ENCODE measurements around the gene TLX2. TPM values are rescaled to one million over a fixed set of nuclear protein-coding genes. Genes with fewer than 3 reads are reported as not detected.

The TLX2 gene
- total and polyA plus RNA-seq, 2 of the 8 experiments (the other 6 are each of a cell fraction or from before 2014, with no cell fraction given), result 0.06 to 0.17 TPM

- FAIRE-seq (no peak), DNase-seq (ENCODE audit: low read depth in 1 of 2, low spot score in 2 of 2) (no peak)
- H3K14ac ChIP-seq (ENCODE audit: insufficient read length), result no peak overlapping the region
- WGBS, 2 experiments (ENCODE audit: extremely low coverage in 1 of 2, insufficient coverage in 1 of 2, insufficient read length in 1 of 2, insufficient replicate concordance in 2 of 2, low coverage in 1 of 2, low lambda C conversion rate in 2 of 2, missing lambda C conversion rate in 1 of 2), result 77% methylated on average over 3 of the region's 3 CpGs; no CpG with 5 or more reads in 1 of the 2 experiments
- H2BK5ac ChIP-seq (ENCODE audit: low read depth, low read length), result no peak overlapping the region
- no peak overlapping the region for H3K4me3 ChIP-seq (ENCODE audit: extremely low read depth in 1 of 4, insufficient read depth in 2 of 4, low read depth in 3 of 4, low read length in 4 of 4)
- H3K4me1 ChIP-seq (replicated peaks in 1 of 4; ENCODE audit: control insufficient read depth in 3 of 4, insufficient read depth in 4 of 4, low read length in 3 of 4), result no peaks in the 10 kb centered on the region
- no peak overlapping the region for H2BK12ac ChIP-seq (ENCODE audit: low read depth, low read length)
- H4K8ac ChIP-seq (ENCODE audit: extremely low read depth, insufficient read depth, low read length), result no peak overlapping the region
- peak overlapping the region; percentile 23 for H3K56ac ChIP-seq (replicated peaks; ENCODE audit: insufficient read length, low read depth, low read length)
- no peak overlapping the region for H2AK5ac ChIP-seq (ENCODE audit: low read depth, low read length)
- no peak overlapping the region for H3K27ac ChIP-seq (ENCODE audit: low read depth, low read length)
- H2BK120ac ChIP-seq (replicated peaks; ENCODE audit: low read depth, low read length), result no peak overlapping the region
- no peaks in the 10 kb centered on the region for H3K9me3 ChIP-seq (ENCODE audit: insufficient read depth in 2 of 2, low read depth in 1 of 2, low read length in 1 of 2)
- no peak overlapping the region for H2BK15ac ChIP-seq (ENCODE audit: low read length)
- H4K20me1 ChIP-seq (replicated peaks in 1 of 2; ENCODE audit: control insufficient read depth in 1 of 2, insufficient read depth in 2 of 2, low read length in 2 of 2), result no peaks in the 10 kb centered on the region
- no peak overlapping the region for H3K4ac ChIP-seq (replicated peaks; ENCODE audit: insufficient read length, low read depth, low read length)
- H3K23me2 ChIP-seq (ENCODE audit: low read depth, low read length), result no peaks in the 10 kb centered on the region
- no peak overlapping the region for H3K18ac ChIP-seq (ENCODE audit: extremely low read depth, low read length)
- H3K9ac ChIP-seq (replicated peaks in 1 of 4; ENCODE audit: extremely low read depth in 1 of 4, low read depth in 3 of 4, low read length in 3 of 4), result no peak overlapping the region
- H3K79me2 ChIP-seq (ENCODE audit: control insufficient read depth in 1 of 2, insufficient read depth in 2 of 2, low read length in 2 of 2), result no peaks in the 10 kb centered on the region
- no peak overlapping the region for H2AFZ ChIP-seq (ENCODE audit: low read length)
- CTCF ChIA-PET (ENCODE audit: partially characterized antibody), result interaction anchor here (0.8 to 1.4 kb wide), 6 partner anchors 9 to 50 kb away, joined by 3 to 5 read pairs (median 4); partner anchors contain the start of gene MRPL53
- H2BK20ac ChIP-seq (ENCODE audit: low read length), result no peak overlapping the region
- H3K23ac ChIP-seq (ENCODE audit: insufficient read length), result no peak overlapping the region
- no peak overlapping the region for H3K4me2 ChIP-seq (ENCODE audit: insufficient read depth in 1 of 2, low read depth in 2 of 2, low read length in 2 of 2)
- no peak overlapping the region for H4K91ac ChIP-seq (replicated peaks; ENCODE audit: insufficient read length, low read length)
- H4K5ac ChIP-seq (ENCODE audit: insufficient read length, low read depth, low read length), result no peak overlapping the region
- no peaks in the 10 kb centered on the region for H3K79me1 ChIP-seq (ENCODE audit: low read depth, low read length)
- peaks cover 5 to 13% (median 12%) of the 10 kb centered on the region in 4 experiments; a peak in 6 of 8 replicates for H3K36me3 ChIP-seq (ENCODE audit: control insufficient read depth in 2 of 4, insufficient read depth in 4 of 4, low read length in 3 of 4)
- TF ChIP-seq SP1 (IDR thresholded peaks at IDR 0.05; ENCODE audit: low read depth, low read length) (no peak), RNF2 (IDR thresholded peaks at IDR 0.05; ENCODE audit: borderline replicate concordance, low read depth, low read length, missing control alignments, poor library complexity, severe bottlenecking) (no peak), CEBPB (IDR thresholded peaks at IDR 0.05; ENCODE audit: low read depth, low read length) (no peak), CREB1 (IDR thresholded peaks at IDR 0.05) (no peak), SAP30 (IDR thresholded peaks at IDR 0.05; ENCODE audit: insufficient read depth, insufficient replicate concordance, low read length) (no peak), MAX (IDR thresholded peaks at IDR 0.05) (no peak), HDAC2 (IDR thresholded peaks at IDR 0.05; ENCODE audit: borderline replicate concordance in 1 of 2, low read depth in 2 of 2, low read length in 2 of 2) (no peak), SIX5 (IDR thresholded peaks at IDR 0.05; ENCODE audit: low read depth, low read length) (no peak), SUZ12 (IDR thresholded peaks at IDR 0.05; ENCODE audit: low read length) (no peak), JUND (IDR thresholded peaks at IDR 0.05; ENCODE audit: low read length) (no peak), EZH2 (IDR thresholded peaks at IDR 0.05; ENCODE audit: low read depth, low read length, severe bottlenecking) (no peak), GABPA (IDR thresholded peaks at IDR 0.05; ENCODE audit: borderline replicate concordance, insufficient read depth, low read length) (no peak)
- peaks cover 9 to 39% (median 30%) of the 10 kb centered on the region in 4 experiments for H3K27me3 ChIP-seq (replicated peaks in 1 of 4; ENCODE audit: control insufficient read depth in 3 of 4, extremely low read depth in 1 of 4, insufficient read depth in 3 of 4, low read length in 3 of 4)
- POLR2A ChIA-PET (ENCODE audit: partially characterized antibody), result interaction anchor here (0.7 to 1.7 kb wide), 6 partner anchors 16 to 50 kb away, joined by 3 read pairs; partner anchors contain the start of gene MRPL53
Observed at GRCh38 chr2:74522516-74522915, 8.3 kb downstream of the TLX2 start.

All from H1 (cell line).